Activated T-helper 17 cell treated with anti-CD3 and anti-CD28 coated beads, Interleukin-2, amount 50 U/mL, for 72 hours (primary cell): Measurements from ENCODE around the gene HELT. TPM values are rescaled to one million over a fixed set of nuclear protein-coding genes. Genes with fewer than 3 reads are reported as not detected.
"Not testable (repeated sequence)": the region's sequence is repeated elsewhere in the genome, so short reads cannot be mapped to it uniquely, and the experiment has no call there.

Source experiments
- ATAC-seq: fragments of 150-1000 bp; cut with Tn5 transposase; replicated peaks from 2 replicates; pipeline ENCODE4 v1.10.0; 2021; ENCODE audit warnings: mild to moderate bottlenecking, moderate library complexity
- H3K27ac Mint-ChIP-seq: one replicate; pipeline ENCODE4 v1.8.0; 2022; ENCODE audit warnings: mixed read lengths
- H3K27me3 Mint-ChIP-seq: one replicate; pipeline ENCODE4 v1.8.0; 2022; ENCODE audit warnings: mixed read lengths
- H3K36me3 Mint-ChIP-seq: one replicate; pipeline ENCODE4 v1.8.0; 2022; ENCODE audit warnings: low read depth, mild to moderate bottlenecking, mixed read lengths
- H3K4me1 Mint-ChIP-seq: one replicate; pipeline ENCODE4 v1.8.0; 2022; ENCODE audit warnings: mixed read lengths
- H3K4me3 Mint-ChIP-seq: one replicate; pipeline ENCODE4 v1.8.0; 2022; ENCODE audit warnings: mild to moderate bottlenecking, mixed read lengths
- H3K9me3 Mint-ChIP-seq: one replicate; pipeline ENCODE4 v1.8.0; 2022; ENCODE audit warnings: mixed read lengths
- total RNA-seq, 2 donors: library from RNA; stranded (reverse); gene quantifications; one replicate each; pipeline ENCODE4 v1.2.3, GENCODE V29; 2022

Gene HELT
- total RNA-seq, 2 donors from 2014 or later, result not detected

GRCh38 chr4:184991860-184992259 lies 26.4 kb upstream of the HELT start:
- ATAC-seq, result no peak
- H3K9me3 Mint-ChIP-seq, result no peaks in the 10 kb centered on the region

GRCh38 chr4:184992422-184992821 lies 25.9 kb upstream of the HELT start:
- no peak for ATAC-seq
- Mint-ChIP-seq H3K36me3 (no peaks in the 10 kb centered on the region), H3K9me3 (no peaks in the 10 kb centered on the region)

More at GRCh38 chr4:184991860-184992259, 26.4 kb upstream of the HELT start:
- H3K4me3 Mint-ChIP-seq, result no peak overlapping the region
- no peaks in the 10 kb centered on the region for H3K36me3 Mint-ChIP-seq
- H3K27ac Mint-ChIP-seq, result no peak overlapping the region
- H3K27me3 Mint-ChIP-seq, result no peaks in the 10 kb centered on the region
- H3K4me1 Mint-ChIP-seq, result no peaks in the 10 kb centered on the region

GRCh38 chr4:184993247-184993646 lies 25.0 kb upstream of the HELT start:
- Mint-ChIP-seq H3K27ac (no peak overlapping the region), H3K4me1 (no peaks in the 10 kb centered on the region), H3K27me3 (no peaks in the 10 kb centered on the region), H3K36me3 (no peaks in the 10 kb centered on the region), H3K9me3 (no peaks in the 10 kb centered on the region), H3K4me3 (no peak overlapping the region)
- ATAC-seq, result no peak

More at GRCh38 chr4:184992422-184992821, 25.9 kb upstream of the HELT start:
- H3K27me3 Mint-ChIP-seq, result no peaks in the 10 kb centered on the region
- H3K4me1 Mint-ChIP-seq, result no peaks in the 10 kb centered on the region
- H3K4me3 Mint-ChIP-seq, result no peak overlapping the region
- H3K27ac Mint-ChIP-seq, result no peak overlapping the region

DNA sequence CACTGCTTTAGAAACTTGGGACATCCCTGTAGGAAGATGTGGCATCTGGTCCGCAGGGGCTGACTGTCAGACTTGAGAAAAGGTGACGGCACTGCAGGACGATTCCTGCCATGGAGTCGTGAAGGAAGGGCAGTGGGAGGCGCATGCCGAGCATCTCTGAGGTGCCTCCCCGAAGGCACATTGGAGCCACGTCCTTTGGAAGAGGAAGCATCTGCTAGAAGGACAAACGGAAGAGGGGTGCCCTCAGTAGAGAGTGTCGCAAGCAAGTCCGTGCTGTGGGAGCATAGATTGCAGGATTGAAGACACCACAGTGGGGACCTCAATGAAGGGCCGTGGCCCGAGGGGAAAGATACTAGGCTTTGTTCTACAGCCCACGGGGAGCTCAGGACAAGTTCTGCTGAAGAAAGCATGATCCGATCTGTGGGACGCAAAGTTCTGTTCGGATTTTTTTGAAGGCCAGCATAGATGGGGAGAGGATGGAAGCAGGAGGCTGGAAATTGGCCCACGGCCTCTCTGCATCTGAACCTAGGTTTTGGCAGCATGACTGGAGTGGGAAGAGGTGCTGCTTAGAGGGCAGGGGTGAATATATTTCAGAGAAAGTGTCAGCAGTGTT lies 24.2 kb upstream of the HELT start:
- no peak overlapping the region for H3K4me3 Mint-ChIP-seq

GRCh38 chr4:184994623-184995010 lies 23.7 kb upstream of the HELT start:
- H3K36me3 Mint-ChIP-seq, result no peaks in the 10 kb centered on the region
- no peak overlapping the region for H3K4me3 Mint-ChIP-seq
- ATAC-seq, result no peak

More for the DNA sequence above, 24.2 kb upstream of the HELT start:
- Mint-ChIP-seq H3K36me3 (no peaks in the 10 kb centered on the region), H3K27ac (no peak overlapping the region), H3K27me3 (no peaks in the 10 kb centered on the region), H3K9me3 (no peaks in the 10 kb centered on the region), H3K4me1 (no peaks in the 10 kb centered on the region)
- ATAC-seq, result no peak

DNA sequence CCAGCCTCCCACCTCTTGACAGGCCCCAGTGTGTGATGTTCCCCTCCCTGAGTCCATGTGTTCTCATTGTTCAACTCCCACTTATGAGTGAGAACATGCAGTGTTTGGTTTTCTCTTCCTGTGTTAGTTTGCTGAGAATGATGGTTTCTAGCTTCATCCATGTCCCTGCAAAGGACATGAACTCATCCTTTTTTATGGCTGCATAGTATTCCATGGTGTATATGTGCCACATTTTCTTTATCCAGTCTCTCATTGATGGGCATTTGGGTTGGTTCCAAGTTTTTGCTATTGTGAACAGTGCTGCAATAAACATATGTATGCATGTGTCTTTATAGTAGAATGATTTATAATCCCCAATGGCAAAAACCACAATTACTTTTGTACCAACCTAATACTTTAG lies 20.6 kb upstream of the HELT start:
- H3K9me3 Mint-ChIP-seq, H3K27ac Mint-ChIP-seq, H3K4me1 Mint-ChIP-seq, H3K4me3 Mint-ChIP-seq, H3K27me3 Mint-ChIP-seq, H3K36me3 Mint-ChIP-seq, ATAC-seq: not testable (repeated sequence)

More at GRCh38 chr4:184994623-184995010, 23.7 kb upstream of the HELT start:
- Mint-ChIP-seq H3K9me3 (no peaks in the 10 kb centered on the region), H3K27ac (no peak overlapping the region), H3K27me3 (no peaks in the 10 kb centered on the region), H3K4me1 (no peaks in the 10 kb centered on the region)

- H3K36me3 Mint-ChIP-seq, result no peaks in the 10 kb centered on the region
- ATAC-seq, result no peak
- H3K4me3 Mint-ChIP-seq, result no peak overlapping the region
- H3K4me1 Mint-ChIP-seq, result peaks cover 5% of the 10 kb centered on the region
- H3K27me3 Mint-ChIP-seq, result peaks cover 21% of the 10 kb centered on the region
- H3K27ac Mint-ChIP-seq, result no peak overlapping the region
- H3K9me3 Mint-ChIP-seq, result no peaks in the 10 kb centered on the region
Observed at GRCh38 chr4:185002784-185003183, 15.5 kb upstream of the HELT start.

DNA sequence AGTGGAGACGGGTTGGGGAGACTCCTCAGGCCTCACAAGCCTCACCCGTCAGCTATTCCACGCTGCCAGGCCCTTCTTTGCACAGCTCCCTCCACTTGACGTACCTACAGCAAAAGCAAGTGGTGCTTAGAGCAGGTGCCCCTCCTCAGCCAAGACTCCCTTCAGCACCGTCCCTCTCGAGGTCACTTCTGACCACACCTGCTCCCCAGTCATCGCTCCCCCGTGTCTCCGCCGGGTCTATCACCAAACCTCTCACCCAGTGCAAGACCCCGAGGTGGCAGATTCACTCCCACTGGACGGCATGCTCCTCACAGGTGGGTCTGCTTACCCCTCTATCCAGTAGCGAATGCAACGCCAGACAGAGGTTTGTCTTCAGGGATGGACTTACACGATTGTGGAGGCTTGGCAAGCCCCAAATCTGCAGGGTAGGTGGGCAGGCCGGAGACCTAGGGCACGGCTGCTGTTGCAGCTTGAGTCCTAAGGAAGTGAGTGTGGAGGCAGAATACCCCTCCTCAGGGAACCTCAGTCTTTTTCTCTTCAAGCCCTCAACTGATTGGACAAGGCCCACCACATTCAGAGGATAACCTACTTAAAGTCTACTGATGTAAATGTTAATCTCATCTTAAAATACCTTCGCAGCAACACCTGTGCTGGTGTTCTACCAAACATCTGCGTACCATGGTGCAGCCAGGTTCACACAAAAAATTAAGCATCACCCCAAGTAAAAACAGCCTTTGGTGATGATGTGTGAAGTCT lies 14.5 kb upstream of the HELT start:
- H3K27me3 Mint-ChIP-seq, result peaks cover 29% of the 10 kb centered on the region

GRCh38 chr4:185004562-185005218 lies 13.6 kb upstream of the HELT start:
- Mint-ChIP-seq H3K4me3 (peak overlapping the region; percentile 31), H3K9me3 (no peaks in the 10 kb centered on the region), H3K4me1 (peaks cover 5% of the 10 kb centered on the region), H3K27ac (no peak overlapping the region), H3K27me3 (peaks cover 37% of the 10 kb centered on the region), H3K36me3 (no peaks in the 10 kb centered on the region)
- peak; percentile 52 for ATAC-seq

More for the DNA sequence above, 14.5 kb upstream of the HELT start:
- Mint-ChIP-seq H3K27ac (no peak overlapping the region), H3K4me1 (peaks cover 5% of the 10 kb centered on the region), H3K4me3 (no peak overlapping the region), H3K9me3 (no peaks in the 10 kb centered on the region), H3K36me3 (no peaks in the 10 kb centered on the region)
- ATAC-seq, result no peak

GRCh38 chr4:185005219-185005819 lies 13.0 kb upstream of the HELT start:
- peak; percentile 90 for ATAC-seq
- Mint-ChIP-seq H3K36me3 (no peaks in the 10 kb centered on the region), H3K4me1 (peaks cover 5% of the 10 kb centered on the region), H3K27ac (no peak overlapping the region), H3K9me3 (no peaks in the 10 kb centered on the region), H3K27me3 (peaks cover 43% of the 10 kb centered on the region), H3K4me3 (peak overlapping the region; percentile 31)

DNA sequence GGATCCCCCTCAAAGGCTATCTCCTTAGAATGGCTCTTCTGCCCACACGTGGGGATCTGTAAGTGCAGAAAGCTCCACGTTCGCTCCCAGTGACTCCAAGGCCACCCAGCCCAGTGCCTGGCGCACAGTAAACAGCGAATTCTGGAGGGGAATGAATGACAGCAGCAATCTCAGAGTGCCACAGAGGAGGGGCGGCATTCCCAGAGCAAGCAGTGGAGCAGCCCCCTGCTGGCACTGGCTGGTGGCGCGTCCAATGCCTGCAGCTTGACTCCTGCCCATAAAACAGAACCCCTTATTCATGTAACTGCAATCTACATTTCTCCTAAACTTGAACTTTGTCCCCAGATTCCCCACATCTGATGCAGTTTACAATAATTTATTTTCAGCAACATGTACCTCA lies 6.9 kb upstream of the HELT start:
- no peak overlapping the region for H3K4me3 Mint-ChIP-seq
- peaks cover 69% of the 10 kb centered on the region for H3K27me3 Mint-ChIP-seq
- H3K36me3 Mint-ChIP-seq, result no peaks in the 10 kb centered on the region
- H3K27ac Mint-ChIP-seq, result no peak overlapping the region
- H3K9me3 Mint-ChIP-seq, result no peaks in the 10 kb centered on the region
- H3K4me1 Mint-ChIP-seq, result no peaks in the 10 kb centered on the region
- ATAC-seq, result no peak

GRCh38 chr4:185013417-185014125 lies 4.7 kb upstream of the HELT start:
- Mint-ChIP-seq H3K4me1 (no peaks in the 10 kb centered on the region), H3K4me3 (no peak overlapping the region), H3K27ac (no peak overlapping the region), H3K27me3 (peaks cover 79% of the 10 kb centered on the region), H3K9me3 (no peaks in the 10 kb centered on the region), H3K36me3 (no peaks in the 10 kb centered on the region)
- ATAC-seq, result peak; percentile 32

DNA sequence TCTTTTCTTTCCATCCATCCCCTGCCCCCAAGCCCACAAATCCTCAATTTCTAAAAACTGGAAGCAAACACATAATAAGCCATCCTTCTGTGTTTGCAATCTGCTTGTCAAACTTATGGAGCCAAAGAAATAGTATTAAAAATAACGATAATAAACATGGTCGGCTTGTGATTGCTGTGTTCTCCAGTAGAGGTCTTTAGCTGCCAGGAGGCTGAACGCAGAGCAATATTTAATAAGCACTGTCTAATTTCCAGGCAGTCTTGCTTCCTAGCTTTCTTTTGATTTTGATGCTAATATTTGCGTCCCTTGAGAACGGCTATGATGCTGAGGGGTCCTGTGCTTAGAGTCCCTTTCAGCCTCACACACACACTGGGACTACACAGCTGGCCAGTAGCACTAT lies 3.2 kb upstream of the HELT start:
- H3K4me1 Mint-ChIP-seq, result no peaks in the 10 kb centered on the region
- H3K27ac Mint-ChIP-seq, result no peak overlapping the region
- no peaks in the 10 kb centered on the region for H3K9me3 Mint-ChIP-seq
- ATAC-seq, result no peak
- H3K27me3 Mint-ChIP-seq, result peaks cover 69% of the 10 kb centered on the region
- H3K36me3 Mint-ChIP-seq, result no peaks in the 10 kb centered on the region
- no peak overlapping the region for H3K4me3 Mint-ChIP-seq
